Testis (tissue), 3 donors: Measurements from ENCODE around the gene DLG2. TPM values are rescaled to one million over a fixed set of nuclear protein-coding genes. Genes with fewer than 3 reads are reported as not detected.

Source experiments
- DNase-seq: peaks from one replicate; pipeline ENCODE4 v3.0.0-alpha.2; 2019
- H3K27ac ChIP-seq, 2 donors: fragments of 200-600 bp; sonication (generic); one replicate each; pipeline ENCODE4 v1.5.1; 2019
- H3K27me3 ChIP-seq: fragments of 200-600 bp; sonication (generic); one replicate; pipeline ENCODE4 v1.5.1; 2019
- H3K36me3 ChIP-seq: fragments of 200-600 bp; sonication (generic); one replicate; pipeline ENCODE4 v1.5.1; 2017; ENCODE audit warnings: low read depth; ENCODE audit errors: missing control alignments
- H3K4me1 ChIP-seq: fragments of 200-600 bp; sonication (generic); one replicate; pipeline ENCODE4 v1.5.1; 2019
- H3K4me3 ChIP-seq, 2 donors: fragments of 200-600 bp; sonication (generic); one replicate each; pipeline ENCODE4 v1.5.1; 2017 to 2019
- H3K9me3 ChIP-seq: fragments of 200-600 bp; sonication (generic); one replicate; pipeline ENCODE4 v1.5.1; 2017
- POLR2A ChIP-seq: fragments of 450-650 bp; IDR thresholded peaks from one replicate; pipeline ENCODE4 v1.6.1; 2017; ENCODE audit warnings: antibody characterized with exemption, mild to moderate bottlenecking, moderate library complexity
- WGBS, 2 donors: methylation state at CpG; one replicate each; pipeline ENCODE4 v1.1.5; 2018; 5-methylcytosine and 5-hydroxymethylcytosine counted together
- intact Hi-C: fragments of 100-400 bp; cut with DNase I; formaldehyde crosslinking; loops from one replicate; pipeline ENCODE4 v1.15.1; 2023; ENCODE audit warnings: low total_unique reads
- polyA plus RNA-seq: library from polyadenylated mRNA; stranded (reverse); fragments of 350-450 nt; fragmentation: Illumina TruSeq; extraction: RNeasy Lipid Tissue Mini Kit (QIAGEN cat#74804); gene quantifications from one replicate; pipeline ENCODE4 v1.2.3, GENCODE V29; 2014; ENCODE audit warnings: low read depth, low replicate concordance; ENCODE audit not compliant: insufficient read depth
- total RNA-seq, 2 donors: library from RNA; depleted of rRNA; stranded (reverse); fragments of >200 nt; gene quantifications; one replicate each; pipeline ENCODE4 v1.2.3, GENCODE V29; 2016
- TF ChIP-seq, protein P1 (sequence below), 3 experiments: fragments of 450-650 bp in 2 of 3; fragments of 200-600 bp in 1 of 3; sonication (generic) in 1 of 3; IDR thresholded peaks; one replicate each; pipeline ENCODE4 v1.5.1; 2016 to 2019; ENCODE audit warnings: antibody characterized with exemption in 3 of 3, mild to moderate bottlenecking in 2 of 3, moderate library complexity in 1 of 3

The DLG2 gene
- total and polyA plus RNA-seq, 3 donors from 2014 or later, result 13.8 to 23.0 (median 14.1) TPM

DNA sequence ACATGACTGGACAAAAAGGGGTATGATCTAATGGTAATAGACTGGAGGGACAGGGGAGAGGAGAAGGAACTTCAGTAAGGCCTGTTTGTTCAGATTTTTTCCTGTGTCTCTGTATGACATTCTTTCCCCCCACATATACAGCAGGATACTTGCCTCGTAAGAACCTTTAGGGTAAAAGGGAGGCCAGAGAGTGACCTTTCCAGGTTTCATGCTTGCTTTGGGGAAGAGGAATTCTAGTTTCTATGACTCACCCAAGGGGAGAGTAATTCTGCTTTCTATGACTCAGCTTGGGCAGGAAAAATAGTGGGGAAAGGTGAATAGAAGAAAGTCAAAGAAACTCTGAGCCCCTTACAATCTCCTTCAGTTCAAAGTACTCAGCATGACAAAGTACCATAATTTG is 457.0 kb downstream of the DLG2 start:
- no peaks in the 10 kb centered on the region for H3K27me3 ChIP-seq
- no peaks in the 10 kb centered on the region for H3K9me3 ChIP-seq
- no peak for TF ChIP-seq POLR2A
- TF ChIP-seq, protein P1, sequence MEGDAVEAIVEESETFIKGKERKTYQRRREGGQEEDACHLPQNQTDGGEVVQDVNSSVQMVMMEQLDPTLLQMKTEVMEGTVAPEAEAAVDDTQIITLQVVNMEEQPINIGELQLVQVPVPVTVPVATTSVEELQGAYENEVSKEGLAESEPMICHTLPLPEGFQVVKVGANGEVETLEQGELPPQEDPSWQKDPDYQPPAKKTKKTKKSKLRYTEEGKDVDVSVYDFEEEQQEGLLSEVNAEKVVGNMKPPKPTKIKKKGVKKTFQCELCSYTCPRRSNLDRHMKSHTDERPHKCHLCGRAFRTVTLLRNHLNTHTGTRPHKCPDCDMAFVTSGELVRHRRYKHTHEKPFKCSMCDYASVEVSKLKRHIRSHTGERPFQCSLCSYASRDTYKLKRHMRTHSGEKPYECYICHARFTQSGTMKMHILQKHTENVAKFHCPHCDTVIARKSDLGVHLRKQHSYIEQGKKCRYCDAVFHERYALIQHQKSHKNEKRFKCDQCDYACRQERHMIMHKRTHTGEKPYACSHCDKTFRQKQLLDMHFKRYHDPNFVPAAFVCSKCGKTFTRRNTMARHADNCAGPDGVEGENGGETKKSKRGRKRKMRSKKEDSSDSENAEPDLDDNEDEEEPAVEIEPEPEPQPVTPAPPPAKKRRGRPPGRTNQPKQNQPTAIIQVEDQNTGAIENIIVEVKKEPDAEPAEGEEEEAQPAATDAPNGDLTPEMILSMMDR (IDR thresholded peaks at IDR 0.05), result no peak
- no peak overlapping the region for H3K27ac ChIP-seq
- 74 to 86% methylated on average over 1 of the region's 1 CpG for WGBS, 2 donors
- no peak overlapping the region for H3K4me3 ChIP-seq
- H3K4me1 ChIP-seq, result no peaks in the 10 kb centered on the region
- DNase-seq, result no peak
- H3K36me3 ChIP-seq, result no peaks in the 10 kb centered on the region
- intact Hi-C loops, result no loop called here

DNA sequence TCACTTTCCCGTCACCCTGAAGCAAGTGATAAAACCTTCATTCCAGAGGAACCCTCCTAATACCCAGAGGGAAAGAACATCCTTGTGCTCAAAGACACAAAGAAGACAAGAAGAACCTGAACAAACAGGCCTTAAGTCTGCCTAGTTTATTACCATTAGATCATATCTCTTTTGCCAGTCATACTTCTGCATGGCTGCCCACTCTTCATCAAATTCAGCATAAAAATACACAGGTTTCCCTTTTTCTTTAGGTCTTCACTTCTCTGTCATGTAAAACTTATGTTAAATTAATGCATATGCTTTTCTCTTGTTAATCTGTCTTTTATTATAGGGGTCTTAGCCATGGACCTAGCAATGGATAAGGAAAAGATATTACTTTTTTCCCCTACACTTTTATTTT is 459.7 kb downstream of the DLG2 start:
- WGBS, 2 donors, result 78 to 81% methylated on average over 1 of the region's 1 CpG
- no peak for TF ChIP-seq POLR2A
- TF ChIP-seq, protein P1 (IDR thresholded peaks at IDR 0.05), result no peak

GRCh38 chr11:85167038-85167437 is 460.1 kb downstream of the DLG2 start:
- DNase-seq, result no peak
- WGBS, 2 donors, result 83 to 88% methylated on average over 1 of the region's 1 CpG
- H3K4me1 ChIP-seq, result no peaks in the 10 kb centered on the region
- TF ChIP-seq POLR2A, result no peak
- TF ChIP-seq, protein P1 (IDR thresholded peaks at IDR 0.05), result no peak
- H3K9me3 ChIP-seq, result no peaks in the 10 kb centered on the region
- no peak overlapping the region for H3K4me3 ChIP-seq
- intact Hi-C loops, result no loop called here
- no peaks in the 10 kb centered on the region for H3K27me3 ChIP-seq
- no peaks in the 10 kb centered on the region for H3K36me3 ChIP-seq
- H3K27ac ChIP-seq, result no peak overlapping the region

More for the DNA sequence above, 459.7 kb downstream of the DLG2 start:
- no peak for DNase-seq
- Histone ChIP-seq H3K4me3 (no peak overlapping the region), H3K36me3 (no peaks in the 10 kb centered on the region), H3K4me1 (no peaks in the 10 kb centered on the region), H3K27ac (no peak overlapping the region), H3K9me3 (no peaks in the 10 kb centered on the region), H3K27me3 (no peaks in the 10 kb centered on the region)
- intact Hi-C loops, result no loop called here

GRCh38 chr11:85165819-85166218 is 461.3 kb downstream of the DLG2 start:
- no peak for DNase-seq
- no peaks in the 10 kb centered on the region for H3K36me3 ChIP-seq
- no peaks in the 10 kb centered on the region for H3K4me1 ChIP-seq
- no peaks in the 10 kb centered on the region for H3K27me3 ChIP-seq
- 81 to 84% methylated on average over 2 of the region's 2 CpGs for WGBS, 2 donors
- H3K27ac ChIP-seq, result no peak overlapping the region
- TF ChIP-seq POLR2A, result no peak
- TF ChIP-seq, protein P1 (IDR thresholded peaks at IDR 0.05), result no peak
- no peak overlapping the region for H3K4me3 ChIP-seq
- no peaks in the 10 kb centered on the region for H3K9me3 ChIP-seq
- intact Hi-C loops, result no loop called here

GRCh38 chr11:85164743-85165142 is 462.4 kb downstream of the DLG2 start:
- H3K27me3 ChIP-seq, result no peaks in the 10 kb centered on the region
- H3K4me1 ChIP-seq, result no peaks in the 10 kb centered on the region
- H3K4me3 ChIP-seq, result no peak overlapping the region
- intact Hi-C loops, result no loop called here
- H3K9me3 ChIP-seq, result no peaks in the 10 kb centered on the region
- no peak for DNase-seq
- no peaks in the 10 kb centered on the region for H3K36me3 ChIP-seq
- no peak for TF ChIP-seq POLR2A
- TF ChIP-seq, protein P1 (IDR thresholded peaks at IDR 0.05), result no peak
- 93% methylated on average over 2 of the region's 2 CpGs for whole genome bisulfite sequencing, 2 donors
- H3K27ac ChIP-seq, result no peak overlapping the region
